Measurements from ENCODE around the gene ELP1. TPM values are rescaled to one million over a fixed set of nuclear protein-coding genes. Genes with fewer than 3 reads are reported as not detected.

Gene ELP1
- 24.5 and 24.7 TPM in 2 replicates for total RNA-seq

GRCh38 chr9:108933718-108934322, at the start of gene ELP1:
Gene ELP1 (minus strand): TSS chr9:108934124. CDS start chr9:108931146, 2,978 bp downstream.

GRCh38 chr9:108934323-108934893, 484 bp upstream of the ELP1 start, which contains the start of gene ABITRAM:
Gene ABITRAM (plus strand): TSS chr9:108934400. CDS start chr9:108934487, 87 bp downstream.

GRCh38 chr9:108861997-108862396, 71.9 kb downstream of the ELP1 start, which contains the start of gene ACTL7A:
Gene ACTL7A (plus strand): TSS chr9:108862266. CDS start chr9:108862323, 57 bp downstream.

GRCh38 chr9:108855888-108856287, 78.0 kb downstream of the ELP1 start, which contains the start of gene ACTL7B:
Gene ACTL7B (minus strand): TSS chr9:108855986. CDS start chr9:108855930, 56 bp downstream.

Other genes with a start within 250 kb of the ELP1 start
- gene ACTL7B, start 78.1 kb downstream of the ELP1 start, total RNA-seq = not detected in 2 replicates
- gene ACTL7A, start 71.9 kb downstream of the ELP1 start, total RNA-seq = not detected in 2 replicates
- gene ABITRAM, start 276 bp upstream of the ELP1 start, total RNA-seq = 3.9 and 5.5 TPM in 2 replicates
- 14.0 and 60.4 TPM in 2 replicates for gene CTNNAL1, start 79.4 kb upstream of the ELP1 start, total RNA-seq
- gene TMEM245, start 185.8 kb upstream of the ELP1 start, total RNA-seq = 31.2 and 32.0 TPM in 2 replicates
- 0.16 and 0.52 TPM in 2 replicates for gene FRRS1L, start 233.1 kb upstream of the ELP1 start, total RNA-seq

Data from bronchial smooth muscle cell (primary cell).